Activated CD8-positive, alpha-beta memory T cell treated with anti-CD3 and anti-CD28 coated beads, Interleukin-2, amount 50 U/mL, for 1 hour (primary cell): ENCODE measurements around the gene FLT4.

Experiments
- DNase-seq: peaks from one replicate; pipeline ENCODE4 v3.0.0-alpha.2; 2020; ENCODE audit errors: extremely low read depth

The FLT4 gene

GRCh38 chr5:180607861-180608571 lies 41.4 kb downstream of the FLT4 start:
- DNase-seq: no peak

- no peak for DNase-seq
These were observed 43.1 kb downstream of the FLT4 start for GRCh38 chr5:180606215-180606785.

GRCh38 chr5:180605554-180606214 lies 43.7 kb downstream of the FLT4 start:
- no peak for DNase-seq

GRCh38 chr5:180604271-180604670 lies 45.1 kb downstream of the FLT4 start:
- no peak for DNase-seq

GRCh38 chr5:180603076-180603594 lies 46.3 kb downstream of the FLT4 start:
- DNase-seq: no peak

GRCh38 chr5:180602481-180603075 lies 46.8 kb downstream of the FLT4 start:
- DNase-seq: no peak

GRCh38 chr5:180601591-180602480 lies 47.6 kb downstream of the FLT4 start:
- no peak for DNase-seq

- DNase-seq: no peak
These were observed 48.8 kb downstream of the FLT4 start for GRCh38 chr5:180600554-180601041.

- no peak for DNase-seq
These were observed 49.3 kb downstream of the FLT4 start for GRCh38 chr5:180599981-180600553.

GRCh38 chr5:180599590-180599914 lies 49.8 kb downstream of the FLT4 start:
- no peak for DNase-seq

GRCh38 chr5:180598797-180599589 lies 50.4 kb downstream of the FLT4 start:
- no peak for DNase-seq

GRCh38 chr5:180598316-180598701 lies 51.1 kb downstream of the FLT4 start:
- DNase-seq: no peak

GRCh38 chr5:180596668-180597231 lies 52.6 kb downstream of the FLT4 start:
- DNase-seq: no peak

GRCh38 chr5:180596115-180596667 lies 53.2 kb downstream of the FLT4 start:
- no peak for DNase-seq

GRCh38 chr5:180595381-180596114 lies 53.9 kb downstream of the FLT4 start:
- no peak for DNase-seq

- DNase-seq: no peak
These were observed 54.4 kb downstream of the FLT4 start for GRCh38 chr5:180595046-180595379.

GRCh38 chr5:180594311-180595045 lies 54.9 kb downstream of the FLT4 start:
- no peak for DNase-seq

GRCh38 chr5:180593446-180594206 lies 55.8 kb downstream of the FLT4 start:
- DNase-seq: no peak
